Tibial artery (tissue), 4 donors: ENCODE measurements around the gene NCKAP1.
A peak's percentile ranks its signal among the peaks of the same experiment; 100 is the strongest.

Experiments used
- DNase-seq, 2 donors: peaks; one replicate each; pipeline ENCODE4 v3.0.0-alpha.2; 2019
- H3K27ac ChIP-seq, 2 donors: fragments of 200-600 bp; sonication (generic) in 1 of 2; 1 replicate in 1 of 2; 2 replicates in 1 of 2; pipeline ENCODE4 v1.5.1; 2018 to 2019; ENCODE audit warnings: mild to moderate bottlenecking in 1 of 2
- H3K27me3 ChIP-seq, 2 donors: fragments of 200-600 bp; sonication (generic) in 1 of 2; one replicate each; pipeline versions ENCODE4 v1.5.1 to v1.6.0; 2016 to 2019
- H3K36me3 ChIP-seq, 3 donors: fragments of 200-600 bp; sonication (generic) in 2 of 3; one replicate each; pipeline ENCODE4 v1.5.1; 2016 to 2019; ENCODE audit warnings: mild to moderate bottlenecking in 2 of 3
- H3K4me1 ChIP-seq, 4 donors: fragments of 200-600 bp; sonication (generic) in 2 of 4; 1 replicate in 3 of 4; 2 replicates in 1 of 4; pipeline ENCODE4 v1.5.1; 2016 to 2019
- H3K4me3 ChIP-seq, 2 donors: fragments of 200-600 bp; sonication (generic) in 1 of 2; 1 replicate in 1 of 2; 2 replicates in 1 of 2; pipeline ENCODE4 v1.5.1; 2018 to 2019; ENCODE audit warnings: mild to moderate bottlenecking in 2 of 2
- H3K9me3 ChIP-seq, 3 donors: fragments of 200-600 bp; sonication (generic) in 1 of 3; one replicate each; pipeline ENCODE4 v1.5.1; 2016 to 2019
- CTCF ChIP-seq, 2 experiments: fragments of 200-600 bp in 1 of 2; fragments of 450-650 bp in 1 of 2; IDR thresholded peaks; one replicate each; pipeline ENCODE4 v1.5.1; 2017 to 2019; ENCODE audit warnings: antibody characterized with exemption in 2 of 2, mild to moderate bottlenecking in 1 of 2, moderate library complexity in 1 of 2
- intact Hi-C: fragments of 100-400 bp; cut with DNase I; formaldehyde crosslinking; loops from one replicate; pipeline ENCODE4 v1.15.0; 2023; ENCODE audit warnings: low total_unique reads

NCKAP1 gene

GRCh38 chr2:183034806-183035205 lies 3.5 kb downstream of the NCKAP1 start:
- peak overlapping the region; percentile 31 to 99 for H3K27ac ChIP-seq
- H3K4me3 ChIP-seq: no peak overlapping the region
- peaks cover 0 to 78% (median 42%) of the 10 kb centered on the region in 4 donors for H3K4me1 ChIP-seq
- H3K27me3 ChIP-seq: no peaks in the 10 kb centered on the region
- no peak for TF ChIP-seq CTCF (IDR thresholded peaks at IDR 0.05)
- no peaks in the 10 kb centered on the region for H3K9me3 ChIP-seq
- no peaks in the 10 kb centered on the region for H3K36me3 ChIP-seq
- no peak for DNase-seq
- intact Hi-C loops: no loop called here

- TF ChIP-seq CTCF (IDR thresholded peaks at IDR 0.05): no peak
- H3K4me1 ChIP-seq: peaks cover 0 to 81% (median 44%) of the 10 kb centered on the region in 4 donors
- DNase-seq: no peak
- intact Hi-C loops: no loop called here
- peak overlapping the region; percentile 31 to 99 for H3K27ac ChIP-seq
- H3K27me3 ChIP-seq: no peaks in the 10 kb centered on the region
- H3K4me3 ChIP-seq: no peak overlapping the region
- no peaks in the 10 kb centered on the region for H3K9me3 ChIP-seq
- no peaks in the 10 kb centered on the region for H3K36me3 ChIP-seq
Observed at GRCh38 chr2:183033951-183034350, 4.3 kb downstream of the NCKAP1 start.

GRCh38 chr2:183031911-183032794 lies 6.1 kb downstream of the NCKAP1 start:
- Histone ChIP-seq H3K36me3 (no peaks in the 10 kb centered on the region), H3K4me3 (no peak overlapping the region), H3K4me1 (peaks cover 0 to 96% (median 45%) of the 10 kb centered on the region in 4 donors), H3K27me3 (no peaks in the 10 kb centered on the region), H3K9me3 (no peaks in the 10 kb centered on the region), H3K27ac (peak overlapping the region; percentile 27 to 32)
- DNase-seq: no peak
- TF ChIP-seq CTCF (IDR thresholded peaks at IDR 0.05): no peak
- intact Hi-C loops: no loop called here

GRCh38 chr2:183029219-183029618 lies 9.0 kb downstream of the NCKAP1 start:
- no peak for DNase-seq

GRCh38 chr2:183028108-183028507 lies 10.1 kb downstream of the NCKAP1 start:
- intact Hi-C loops: no loop called here
- no peak overlapping the region for H3K27ac ChIP-seq
- no peaks in the 10 kb centered on the region for H3K27me3 ChIP-seq
- H3K4me1 ChIP-seq: peaks cover 0 to 96% (median 39%) of the 10 kb centered on the region in 4 donors
- DNase-seq: no peak
- no peak for TF ChIP-seq CTCF (IDR thresholded peaks at IDR 0.05)
- H3K9me3 ChIP-seq: no peaks in the 10 kb centered on the region
- H3K36me3 ChIP-seq: no peaks in the 10 kb centered on the region
- no peak overlapping the region for H3K4me3 ChIP-seq

More at GRCh38 chr2:183029219-183029618, 9.0 kb downstream of the NCKAP1 start:
- Histone ChIP-seq H3K36me3 (no peaks in the 10 kb centered on the region), H3K27me3 (no peaks in the 10 kb centered on the region), H3K9me3 (no peaks in the 10 kb centered on the region), H3K4me1 (peaks cover 0 to 96% (median 35%) of the 10 kb centered on the region in 4 donors), H3K27ac (peak overlapping the region in 1 of 2 donors; percentile 26), H3K4me3 (no peak overlapping the region)
- TF ChIP-seq CTCF (IDR thresholded peaks at IDR 0.05): no peak
- intact Hi-C loops: no loop called here
